ENCODE measurements around the gene AGAP1. TPM values are rescaled to one million over a fixed set of nuclear protein-coding genes. Genes with fewer than 3 reads are reported as not detected.

Gene AGAP1
- total RNA-seq, 1 experiment from 2014 or later, result 25.8 TPM

DNA sequence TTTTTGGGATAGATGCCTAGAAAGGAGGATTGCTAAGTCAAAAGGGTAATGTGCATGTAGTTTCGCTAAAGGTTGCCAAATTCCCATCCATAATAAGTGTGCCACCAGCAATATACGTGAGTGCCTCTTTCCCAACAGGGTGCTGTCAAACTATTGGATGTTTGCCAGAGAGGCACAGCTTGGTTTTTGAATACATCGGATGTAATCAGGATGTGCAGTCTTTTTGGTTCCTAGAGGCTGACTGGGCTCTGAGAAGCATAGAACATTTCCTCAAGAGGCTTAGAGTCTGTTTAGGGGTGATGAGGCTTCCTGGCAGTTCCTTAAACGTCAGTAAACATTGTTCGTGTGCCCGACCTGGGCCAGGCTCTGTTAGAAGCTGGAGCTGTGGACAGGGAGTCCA is 28.0 kb downstream of the AGAP1 start:
- no peak overlapping the region for H3K14ac ChIP-seq (ENCODE audit: insufficient read depth, low read length)
- no peak overlapping the region for H4K5ac ChIP-seq (ENCODE audit: insufficient read length, low read depth, low read length)
- H3K4me1 ChIP-seq (ENCODE audit: insufficient read depth, low read length), result peaks cover under 1% of the 10 kb centered on the region; the same call in 1 of the 2 replicates
- no peak overlapping the region for H3K18ac ChIP-seq (ENCODE audit: insufficient read length, low read depth, low read length)
- no peaks in the 10 kb centered on the region for H3K79me1 ChIP-seq (ENCODE audit: insufficient read depth, low read depth, low read length, poor library complexity, severe bottlenecking)
- Mint-ChIP-seq H3K4me1 (peaks cover 23 to 28% of the 10 kb centered on the region in 2 experiments), H3K27me3 (ENCODE audit: low read depth) (no peaks in the 10 kb centered on the region), H3K27ac (no peak overlapping the region), H3K4me3 (no peak overlapping the region), H3K9me3 (0 out of 5 replicates have a peak, but pooled peaks cover 0 to 2% of the 10 kb centered on the region in 2 experiments), H3K36me3 (ENCODE audit: insufficient read depth in 1 of 3, low read depth in 3 of 3) (no peaks in the 10 kb centered on the region; a peak in 2 of 7 replicates)
- no peak overlapping the region for H4K91ac ChIP-seq (ENCODE audit: insufficient read length, low read depth, low read length)
- H3K27me3 ChIP-seq (ENCODE audit: insufficient read depth, low read length), result no peaks in the 10 kb centered on the region
- no peak overlapping the region for H3K27ac ChIP-seq (ENCODE audit: insufficient read length, low read depth, low read length)
- H3T11ph ChIP-seq (ENCODE audit: low read length), result no peak overlapping the region
- no peak overlapping the region for H3K4me2 ChIP-seq (ENCODE audit: insufficient read depth, insufficient read length, low read length)
- H3K23ac ChIP-seq (ENCODE audit: insufficient read length, low read depth, low read length), result no peak overlapping the region
- no peak overlapping the region for H2BK120ac ChIP-seq (ENCODE audit: low read depth, low read length, poor library complexity, severe bottlenecking)
- DNase-seq, result no peak
- peaks cover 16% of the 10 kb centered on the region for H3K79me2 ChIP-seq (ENCODE audit: insufficient read depth, low read length)
- H3K4ac ChIP-seq (ENCODE audit: low read depth, low read length), result no peak overlapping the region
- no peaks in the 10 kb centered on the region for H4K20me1 ChIP-seq (ENCODE audit: control insufficient read depth, insufficient read depth, insufficient read length)
- no peak overlapping the region for H2BK5ac ChIP-seq (ENCODE audit: insufficient read length, low read length)
- no peak overlapping the region for H2BK20ac ChIP-seq (ENCODE audit: low read depth, low read length, poor library complexity, severe bottlenecking)
- no peak overlapping the region for H2BK12ac ChIP-seq (ENCODE audit: insufficient read length, low read depth, low read length)
- no peak overlapping the region for H4K8ac ChIP-seq (replicated peaks; ENCODE audit: insufficient read length, low read depth, low read length)
- H2AFZ ChIP-seq (ENCODE audit: low read length), result no peak overlapping the region
- H3K56ac ChIP-seq (ENCODE audit: insufficient read length, low read depth, low read length), result no peak overlapping the region
- no CpG with 5 or more reads among the region's 6 CpGs for WGBS (ENCODE audit: extremely low coverage, insufficient read length, low lambda C conversion rate)
- no peaks in the 10 kb centered on the region for H3K23me2 ChIP-seq (ENCODE audit: insufficient read length, low read depth, low read length, poor library complexity, severe bottlenecking)
- TF ChIP-seq CTCF (conservative IDR thresholded peaks at IDR 0.05), result no peak
- H2BK15ac ChIP-seq (ENCODE audit: low read depth, low read length), result no peak overlapping the region
- H2AK5ac ChIP-seq (ENCODE audit: insufficient read length, low read length), result no peak overlapping the region
- no peak overlapping the region for H3K9ac ChIP-seq (ENCODE audit: extremely low read depth, insufficient read length, low read length)
- H3K9me3 ChIP-seq (ENCODE audit: control insufficient read depth, low read depth, low read length), result no peaks in the 10 kb centered on the region

Data from H9 (cell line).